Transverse colon (tissue), 4 donors: ENCODE results near the gene SLC22A3. TPM values are rescaled to one million over a fixed set of nuclear protein-coding genes. Genes with fewer than 3 reads are reported as not detected.
A peak's percentile ranks its signal among the peaks of the same experiment; 100 is the strongest.
"Not testable (repeated sequence)": the region's sequence is repeated elsewhere in the genome, so short reads cannot be mapped to it uniquely, and the experiment has no call there.

Experiments used
- DNase-seq: peaks from one replicate; pipeline ENCODE4 v3.0.0-alpha.2; 2019
- H3K27ac ChIP-seq, 4 donors: fragments of 200-600 bp; sonication (generic); 2 replicates each; pipeline ENCODE4 v1.5.1; 2016 to 2018; ENCODE audit warnings: inconsistent platforms in 4 of 4
- H3K27me3 ChIP-seq: fragments of 200-600 bp; sonication (generic); 2 replicates; pipeline ENCODE4 v1.5.1; 2017; ENCODE audit warnings: inconsistent platforms
- H3K36me3 ChIP-seq, 4 donors: fragments of 200-600 bp; sonication (generic); 2 replicates each; pipeline ENCODE4 v1.5.1; 2017 to 2019; ENCODE audit warnings: inconsistent platforms in 4 of 4
- H3K4me1 ChIP-seq, 4 donors: fragments of 200-600 bp; sonication (generic); 2 replicates each; pipeline ENCODE4 v1.5.1; 2017 to 2020; ENCODE audit warnings: inconsistent platforms in 4 of 4
- H3K4me3 ChIP-seq, 4 donors: fragments of 200-600 bp; sonication (generic); 1 replicate in 1 of 4; 2 replicates in 3 of 4; pipeline versions ENCODE4 v1.5.1 to v1.6.1; 2017 to 2019; ENCODE audit warnings: inconsistent platforms in 4 of 4
- H3K9me3 ChIP-seq, 2 donors: fragments of 200-600 bp; sonication (generic); 2 replicates each; pipeline ENCODE4 v1.5.1; 2017 to 2019; ENCODE audit warnings: inconsistent platforms in 2 of 2
- EP300 ChIP-seq: sonication (generic); formaldehyde crosslinking; IDR thresholded peaks from one replicate; pipeline ENCODE4 v1.6.1; 2017; ENCODE audit warnings: antibody characterized with exemption, low read depth
- POLR2A ChIP-seq: fragments of 450-650 bp; IDR thresholded peaks from one replicate; pipeline ENCODE4 v1.6.1; 2016; ENCODE audit warnings: antibody characterized with exemption, mild to moderate bottlenecking, moderate library complexity
- POLR2AphosphoS5 ChIP-seq, 3 donors: sonication (generic); formaldehyde crosslinking; IDR thresholded peaks; one replicate each; pipeline ENCODE4 v1.6.1; 2016; ENCODE audit warnings: antibody characterized with exemption in 3 of 3
- WGBS, 2 donors: methylation state at CpG; one replicate each; pipeline ENCODE4 v1.1.5; 2018; ENCODE audit warnings: low coverage in 1 of 2; 5-methylcytosine and 5-hydroxymethylcytosine counted together
- in situ Hi-C, 4 donors: fragments of 200-750 bp; cut with MboI; loops; one replicate each; pipeline versions ENCODE4 v1.15.0 to v1.15.1; 2017; ENCODE audit warnings: low sequenced_read_pairs in 3 of 4, low pct_ligation_motif_present in 1 of 4, low pct_unique_long_range_greater_than_20kb in 1 of 4
- intact Hi-C: fragments of 100-400 bp; cut with DNase I; formaldehyde crosslinking; loops from one replicate; pipeline ENCODE4 v1.15.1; 2023; ENCODE audit warnings: low total_unique reads
- total RNA-seq, 4 donors: library from RNA; depleted of rRNA; stranded (reverse); fragments of >200 nt; gene quantifications; one replicate each; pipeline ENCODE4 v1.1.0, GENCODE V29; 2016
- TF ChIP-seq, protein P1 (sequence below), 5 experiments: fragments of 200-600 bp in 3 of 5; fragments of 450-650 bp in 2 of 5; sonication (generic) in 3 of 5; IDR thresholded peaks; 1 replicate in 2 of 5; 2 replicates in 3 of 5; pipeline ENCODE4 v1.5.1; 2016 to 2017; ENCODE audit warnings: antibody characterized with exemption in 5 of 5, inconsistent platforms in 3 of 5, mild to moderate bottlenecking in 2 of 5, moderate library complexity in 1 of 5

Gene SLC22A3
- total RNA-seq, 4 donors from 2014 or later: 4.5 to 12.0 (median 6.9) TPM

DNA sequence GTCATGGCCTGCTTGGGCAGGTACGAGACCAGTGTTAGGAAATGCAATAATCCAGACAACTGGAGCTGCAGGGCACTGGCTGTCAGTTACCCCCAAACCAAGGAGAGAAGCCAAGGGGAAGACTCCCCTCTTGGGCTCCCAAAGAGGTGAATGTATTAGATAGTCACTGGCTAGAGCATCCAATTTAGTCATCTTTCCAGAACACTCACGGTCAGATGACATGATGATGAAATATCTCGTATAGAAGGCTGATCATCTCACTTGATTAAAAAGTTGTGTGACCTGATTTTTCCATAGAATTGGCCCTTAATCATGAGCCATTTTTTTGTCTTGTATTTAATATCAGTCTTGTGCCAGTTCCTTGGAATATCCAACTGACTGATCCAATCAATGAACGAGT is 40.7 kb downstream of the SLC22A3 start:
- Histone ChIP-seq H3K36me3 (no peaks in the 10 kb centered on the region), H3K9me3 (no peaks in the 10 kb centered on the region), H3K4me1 (peaks cover 0 to 22% (median 5%) of the 10 kb centered on the region in 4 donors), H3K27me3 (no peaks in the 10 kb centered on the region), H3K27ac (peak overlapping the region in 1 of 4 donors; percentile 15), H3K4me3 (no peak overlapping the region)
- intact Hi-C loops (no loop called here), in situ Hi-C loops (no loop called here)
- no peak for DNase-seq
- WGBS, 2 donors: 77 to 100% methylated on average over 1 to 4 of the region's 4 CpGs
- TF ChIP-seq POLR2AphosphoS5 (IDR thresholded peaks at IDR 0.05): no peak
- TF ChIP-seq POLR2A: no peak
- TF ChIP-seq, protein P1, sequence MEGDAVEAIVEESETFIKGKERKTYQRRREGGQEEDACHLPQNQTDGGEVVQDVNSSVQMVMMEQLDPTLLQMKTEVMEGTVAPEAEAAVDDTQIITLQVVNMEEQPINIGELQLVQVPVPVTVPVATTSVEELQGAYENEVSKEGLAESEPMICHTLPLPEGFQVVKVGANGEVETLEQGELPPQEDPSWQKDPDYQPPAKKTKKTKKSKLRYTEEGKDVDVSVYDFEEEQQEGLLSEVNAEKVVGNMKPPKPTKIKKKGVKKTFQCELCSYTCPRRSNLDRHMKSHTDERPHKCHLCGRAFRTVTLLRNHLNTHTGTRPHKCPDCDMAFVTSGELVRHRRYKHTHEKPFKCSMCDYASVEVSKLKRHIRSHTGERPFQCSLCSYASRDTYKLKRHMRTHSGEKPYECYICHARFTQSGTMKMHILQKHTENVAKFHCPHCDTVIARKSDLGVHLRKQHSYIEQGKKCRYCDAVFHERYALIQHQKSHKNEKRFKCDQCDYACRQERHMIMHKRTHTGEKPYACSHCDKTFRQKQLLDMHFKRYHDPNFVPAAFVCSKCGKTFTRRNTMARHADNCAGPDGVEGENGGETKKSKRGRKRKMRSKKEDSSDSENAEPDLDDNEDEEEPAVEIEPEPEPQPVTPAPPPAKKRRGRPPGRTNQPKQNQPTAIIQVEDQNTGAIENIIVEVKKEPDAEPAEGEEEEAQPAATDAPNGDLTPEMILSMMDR (IDR thresholded peaks at IDR 0.05): no peak
- TF ChIP-seq EP300: no peak

GRCh38 chr6:160391419-160392116 is 43.4 kb downstream of the SLC22A3 start:
- Histone ChIP-seq H3K27ac (peak overlapping the region; percentile 42 to 70 (median 52)), H3K36me3 (no peaks in the 10 kb centered on the region), H3K4me1 (peaks cover 0 to 16% (median 5%) of the 10 kb centered on the region in 4 donors), H3K4me3 (no peak overlapping the region), H3K9me3 (no peaks in the 10 kb centered on the region), H3K27me3 (no peaks in the 10 kb centered on the region)
- 58 to 65% methylated on average over 6 to 7 of the region's 7 CpGs for WGBS, 2 donors
- peak; percentile 58 to 64 (median 62) for TF ChIP-seq POLR2AphosphoS5 (IDR thresholded peaks at IDR 0.05)
- TF ChIP-seq, protein P1 (IDR thresholded peaks at IDR 0.05): no peak
- peak; percentile 33 for DNase-seq
- in situ Hi-C loops: no loop called here
- intact Hi-C loops: loop anchor here (5.0 kb wide), 1 partner anchor 41 kb away; no protein-coding TSS in a partner anchor

GRCh38 chr6:160393442-160393841 is 45.3 kb downstream of the SLC22A3 start:
- H3K4me3 ChIP-seq, H3K36me3 ChIP-seq, H3K27me3 ChIP-seq, in situ Hi-C loops, H3K9me3 ChIP-seq, DNase-seq, H3K27ac ChIP-seq: not testable (repeated sequence)
- intact Hi-C loops: loop anchor here (5.0 kb wide), 1 partner anchor 39 kb away; no protein-coding TSS in a partner anchor
- 100% methylated on average over 1 of the region's 1 CpG for WGBS, 2 donors
- H3K4me1 ChIP-seq: peaks cover 0 to 11% (median 2%) of the 10 kb centered on the region in 4 donors

DNA sequence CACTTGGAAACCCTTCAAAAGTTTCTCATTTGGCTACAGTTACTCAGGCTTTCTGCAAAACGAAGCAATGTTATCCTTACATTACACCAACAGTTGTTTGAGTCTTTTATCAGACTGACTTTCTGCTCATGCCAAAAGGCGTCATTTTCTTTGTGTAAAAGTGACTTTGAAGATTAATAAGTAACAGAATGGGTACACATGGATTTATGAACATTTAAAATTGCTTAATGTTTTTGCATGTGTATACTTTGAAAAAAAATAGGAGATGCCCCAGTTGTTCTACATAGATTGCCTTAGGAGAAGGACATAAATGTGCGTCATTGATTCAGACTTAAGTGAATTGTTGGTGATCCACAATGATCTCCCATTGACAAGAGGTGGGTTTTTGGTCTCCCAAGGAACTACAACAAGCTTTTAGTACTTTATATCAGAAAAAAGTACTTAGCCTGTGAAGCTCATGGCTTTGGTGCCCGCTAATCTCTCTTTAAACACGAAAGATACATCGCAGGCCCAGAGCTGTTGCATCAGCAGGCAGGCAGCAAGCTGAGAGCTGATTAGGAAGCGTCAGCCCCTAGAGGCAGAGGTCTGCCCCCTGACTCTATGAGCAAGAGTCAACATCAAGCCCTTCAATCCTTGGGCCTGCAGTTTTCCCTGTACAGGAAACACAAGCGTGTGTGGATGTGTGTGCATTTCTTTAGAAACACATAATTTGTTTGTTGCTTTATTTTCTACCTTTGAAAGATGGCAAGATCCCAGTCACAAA is 45.9 kb downstream of the SLC22A3 start:
- H3K4me1 ChIP-seq: peaks cover 0 to 11% (median 2%) of the 10 kb centered on the region in 4 donors
- no peaks in the 10 kb centered on the region for H3K9me3 ChIP-seq
- DNase-seq: no peak
- TF ChIP-seq EP300 (no peak), POLR2AphosphoS5 (IDR thresholded peaks at IDR 0.05) (no peak), POLR2A (no peak)
- TF ChIP-seq, protein P1 (IDR thresholded peaks at IDR 0.05): no peak
- H3K27me3 ChIP-seq: no peaks in the 10 kb centered on the region
- H3K27ac ChIP-seq: no peak overlapping the region
- H3K36me3 ChIP-seq: no peaks in the 10 kb centered on the region
- no peak overlapping the region for H3K4me3 ChIP-seq
- in situ Hi-C loops: no loop called here
- intact Hi-C loops: loop anchor here (5.0 kb wide), 1 partner anchor 38 kb away; no protein-coding TSS in a partner anchor
- 63 to 76% methylated on average over 3 to 8 of the region's 8 CpGs for WGBS, 2 donors
